ENCODE results near the gene CHCHD2. TPM values are rescaled to one million over a fixed set of nuclear protein-coding genes. Genes with fewer than 3 reads are reported as not detected.
"Not testable (repeated sequence)": the region's sequence is repeated elsewhere in the genome, so short reads cannot be mapped to it uniquely, and the experiment has no call there.

CHCHD2 gene
- total RNA-seq, 1 experiment from 2014 or later: 454 TPM

DNA sequence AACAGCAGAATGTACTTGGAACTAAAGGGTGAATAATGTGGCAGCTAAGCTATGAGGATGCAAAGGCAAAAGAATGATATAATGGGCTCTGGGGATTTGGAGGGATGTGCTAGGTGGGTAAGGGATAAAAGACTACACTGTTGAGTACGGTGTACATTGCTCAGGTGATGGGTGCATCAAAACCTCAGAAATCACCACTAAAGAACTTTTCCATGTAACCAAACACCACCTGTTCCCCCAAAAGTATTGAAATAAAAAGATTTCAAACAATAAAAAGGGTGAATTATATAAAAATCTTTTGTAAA lies 1.6 kb upstream of the CHCHD2 start:
- no TSS peak for BruUV-seq (replicated peaks)
- H3K4me1 Mint-ChIP-seq (ENCODE audit: low read depth, unreplicated experiment): peaks cover 9% of the 10 kb centered on the region
- H3K4me3 Mint-ChIP-seq (ENCODE audit: unreplicated experiment): no peak overlapping the region
- ChIA-PET CTCF (no interaction called here), POLR2A (no interaction called here)
- Histone ChIP-seq H3K4me1 (no peaks in the 10 kb centered on the region), H3K27me3 (replicated peaks; ENCODE audit: control insufficient read depth, insufficient read depth, low read length) (no peaks in the 10 kb centered on the region), H3K9me3 (no peaks in the 10 kb centered on the region), H3K4me3 (ENCODE audit: low read depth, low read length) (no peak overlapping the region), H3K36me3 (ENCODE audit: control insufficient read depth, insufficient read depth, low read length) (peaks cover 3% of the 10 kb centered on the region)
- H3K36me3 Mint-ChIP-seq (ENCODE audit: insufficient read depth, unreplicated experiment): peaks cover 36% of the 10 kb centered on the region
- TF ChIP-seq, protein P1, sequence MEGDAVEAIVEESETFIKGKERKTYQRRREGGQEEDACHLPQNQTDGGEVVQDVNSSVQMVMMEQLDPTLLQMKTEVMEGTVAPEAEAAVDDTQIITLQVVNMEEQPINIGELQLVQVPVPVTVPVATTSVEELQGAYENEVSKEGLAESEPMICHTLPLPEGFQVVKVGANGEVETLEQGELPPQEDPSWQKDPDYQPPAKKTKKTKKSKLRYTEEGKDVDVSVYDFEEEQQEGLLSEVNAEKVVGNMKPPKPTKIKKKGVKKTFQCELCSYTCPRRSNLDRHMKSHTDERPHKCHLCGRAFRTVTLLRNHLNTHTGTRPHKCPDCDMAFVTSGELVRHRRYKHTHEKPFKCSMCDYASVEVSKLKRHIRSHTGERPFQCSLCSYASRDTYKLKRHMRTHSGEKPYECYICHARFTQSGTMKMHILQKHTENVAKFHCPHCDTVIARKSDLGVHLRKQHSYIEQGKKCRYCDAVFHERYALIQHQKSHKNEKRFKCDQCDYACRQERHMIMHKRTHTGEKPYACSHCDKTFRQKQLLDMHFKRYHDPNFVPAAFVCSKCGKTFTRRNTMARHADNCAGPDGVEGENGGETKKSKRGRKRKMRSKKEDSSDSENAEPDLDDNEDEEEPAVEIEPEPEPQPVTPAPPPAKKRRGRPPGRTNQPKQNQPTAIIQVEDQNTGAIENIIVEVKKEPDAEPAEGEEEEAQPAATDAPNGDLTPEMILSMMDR (IDR thresholded peaks at IDR 0.05; ENCODE audit: insufficient read depth in 1 of 2, low read depth in 1 of 2, low read length in 1 of 2, severe bottlenecking in 1 of 2, unreplicated experiment in 1 of 2): no peak
- intact Hi-C loops (cut with micrococcal nuclease; ENCODE audit: unreplicated experiment): no loop called here
- H3K27me3 Mint-ChIP-seq (ENCODE audit: insufficient read depth, unreplicated experiment): no peaks in the 10 kb centered on the region
- H3K27ac Mint-ChIP-seq (ENCODE audit: unreplicated experiment): no peak overlapping the region
- DNase-seq: no peak
- no peaks in the 10 kb centered on the region for H3K9me3 Mint-ChIP-seq (ENCODE audit: unreplicated experiment)

DNA sequence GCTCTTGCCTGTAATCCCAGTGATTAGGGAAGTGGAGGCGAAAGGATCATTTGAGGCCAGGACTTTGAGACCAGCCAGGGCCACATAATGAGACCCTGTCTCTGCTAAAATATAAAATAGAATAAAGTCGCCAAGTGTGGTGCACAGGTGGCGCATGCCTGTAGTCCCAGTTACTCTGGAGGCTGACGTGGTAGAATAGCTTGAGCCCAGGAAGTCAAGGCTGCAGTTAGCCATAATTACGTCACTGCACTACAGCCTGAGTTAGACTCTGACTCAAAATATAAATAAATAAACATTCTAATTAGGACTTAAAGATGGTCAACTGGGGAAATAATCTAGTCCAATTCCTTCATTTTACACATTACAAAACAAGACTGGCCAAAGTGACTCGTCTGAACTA lies 768 bp downstream of the CHCHD2 start:
- ChIA-PET CTCF (interaction anchor here (0.6 to 0.9 kb wide), 2 partner anchors 99 to 141 kb away, joined by 3 to 7 read pairs; partner anchors contain the start of gene NIPSNAP2), POLR2A (interaction anchor here (0.6 to 1.4 kb wide), 4 partner anchors 42 to 141 kb away, joined by 3 to 9 read pairs (median 4); partner anchors contain the start of genes CCT6A and PSPH)
- Histone ChIP-seq H3K4me3 (ENCODE audit: low read depth, low read length) (peak overlapping the region; percentile 81), H3K36me3 (ENCODE audit: control insufficient read depth, insufficient read depth, low read length) (peaks cover 5% of the 10 kb centered on the region), H3K9me3 (no peaks in the 10 kb centered on the region), H3K27me3 (replicated peaks; ENCODE audit: control insufficient read depth, insufficient read depth, low read length) (no peaks in the 10 kb centered on the region), H3K4me1 (no peaks in the 10 kb centered on the region)
- peaks cover 59% of the 10 kb centered on the region for H3K36me3 Mint-ChIP-seq (ENCODE audit: insufficient read depth, unreplicated experiment)
- no peaks in the 10 kb centered on the region for H3K27me3 Mint-ChIP-seq (ENCODE audit: insufficient read depth, unreplicated experiment)
- DNase-seq: peak in 1 of 2 experiments; percentile 35
- no peaks in the 10 kb centered on the region for H3K9me3 Mint-ChIP-seq (ENCODE audit: unreplicated experiment)
- H3K27ac Mint-ChIP-seq (ENCODE audit: unreplicated experiment): peak overlapping the region; percentile 97
- peaks cover 9% of the 10 kb centered on the region for H3K4me1 Mint-ChIP-seq (ENCODE audit: low read depth, unreplicated experiment)
- intact Hi-C loops (cut with micrococcal nuclease; ENCODE audit: unreplicated experiment): no loop called here
- peak overlapping the region; percentile 95 for H3K4me3 Mint-ChIP-seq (ENCODE audit: unreplicated experiment)
- TSS peak; percentile 73 for BruUV-seq (replicated peaks)
- TF ChIP-seq, protein P1 (IDR thresholded peaks at IDR 0.05; ENCODE audit: insufficient read depth in 1 of 2, low read depth in 1 of 2, low read length in 1 of 2, severe bottlenecking in 1 of 2, unreplicated experiment in 1 of 2): no peak

DNA sequence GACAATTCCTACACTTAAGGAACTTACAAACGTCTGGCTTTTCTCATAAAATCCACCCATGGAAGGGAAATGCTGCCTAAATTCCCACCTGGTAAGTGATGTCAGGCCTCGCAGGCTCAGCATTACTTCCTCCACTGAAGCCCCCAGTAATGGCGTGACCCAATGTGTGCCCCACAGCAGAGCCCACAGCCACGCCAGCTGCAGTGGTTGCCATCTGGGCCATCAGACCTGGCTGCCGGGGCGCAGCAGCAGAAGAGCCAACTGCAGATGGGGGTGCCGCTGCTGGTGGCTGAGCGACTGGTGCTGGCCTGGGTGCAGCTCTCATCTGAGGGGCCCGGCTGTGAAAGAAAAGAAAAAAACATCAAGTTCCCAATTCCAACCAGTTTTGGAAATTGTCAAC lies 2.1 kb downstream of the CHCHD2 start:
- intact Hi-C loops (cut with micrococcal nuclease; ENCODE audit: unreplicated experiment); DNase-seq; H3K4me3 Mint-ChIP-seq (ENCODE audit: unreplicated experiment); H3K27me3 ChIP-seq (replicated peaks; ENCODE audit: control insufficient read depth, insufficient read depth, low read length); POLR2A ChIA-PET; H3K4me3 ChIP-seq (ENCODE audit: low read depth, low read length); BruUV-seq (replicated peaks); H3K9me3 ChIP-seq; H3K4me1 Mint-ChIP-seq (ENCODE audit: low read depth, unreplicated experiment); H3K27ac Mint-ChIP-seq (ENCODE audit: unreplicated experiment); H3K9me3 Mint-ChIP-seq (ENCODE audit: unreplicated experiment); H3K36me3 ChIP-seq (ENCODE audit: control insufficient read depth, insufficient read depth, low read length); H3K4me1 ChIP-seq; H3K27me3 Mint-ChIP-seq (ENCODE audit: insufficient read depth, unreplicated experiment); CTCF ChIA-PET: not testable (repeated sequence)
- H3K36me3 Mint-ChIP-seq (ENCODE audit: insufficient read depth, unreplicated experiment): peaks cover 72% of the 10 kb centered on the region

DNA sequence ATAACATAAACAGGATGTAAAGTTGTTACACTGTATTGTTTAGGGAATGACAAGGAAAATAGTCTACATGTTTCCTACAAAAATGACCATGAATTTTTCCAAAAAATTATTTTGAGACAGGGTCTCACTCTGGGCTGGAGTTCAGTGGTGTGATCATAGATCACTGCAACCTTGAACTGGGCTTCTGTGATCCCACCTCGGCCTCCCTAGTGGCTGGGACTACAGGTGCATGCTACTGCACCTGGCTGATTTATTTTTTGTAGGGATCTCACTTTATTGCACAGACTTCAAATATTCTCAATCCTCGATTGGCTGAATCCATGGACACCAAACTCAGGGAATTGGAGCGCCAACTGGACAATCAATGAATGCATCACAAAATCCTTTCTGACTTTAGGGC lies 6.6 kb downstream of the CHCHD2 start:
- no peak for DNase-seq
- no peaks in the 10 kb centered on the region for H3K9me3 ChIP-seq
- Mint-ChIP-seq H3K4me1 (ENCODE audit: low read depth, unreplicated experiment) (no peaks in the 10 kb centered on the region), H3K27ac (ENCODE audit: unreplicated experiment) (no peak overlapping the region), H3K4me3 (ENCODE audit: unreplicated experiment) (no peak overlapping the region), H3K9me3 (ENCODE audit: unreplicated experiment) (no peaks in the 10 kb centered on the region), H3K27me3 (ENCODE audit: insufficient read depth, unreplicated experiment) (no peaks in the 10 kb centered on the region), H3K36me3 (ENCODE audit: insufficient read depth, unreplicated experiment) (peaks cover 58% of the 10 kb centered on the region)
- H3K4me1 ChIP-seq: no peaks in the 10 kb centered on the region
- intact Hi-C loops (cut with micrococcal nuclease; ENCODE audit: unreplicated experiment): no loop called here
- ChIA-PET POLR2A (no interaction called here), CTCF (no interaction called here)
- H3K36me3 ChIP-seq (ENCODE audit: control insufficient read depth, insufficient read depth, low read length): peaks cover 5% of the 10 kb centered on the region
- BruUV-seq (replicated peaks): no TSS peak
- TF ChIP-seq, protein P1 (IDR thresholded peaks at IDR 0.05; ENCODE audit: insufficient read depth in 1 of 2, low read depth in 1 of 2, low read length in 1 of 2, severe bottlenecking in 1 of 2, unreplicated experiment in 1 of 2): no peak
- H3K27me3 ChIP-seq (replicated peaks; ENCODE audit: control insufficient read depth, insufficient read depth, low read length): no peaks in the 10 kb centered on the region
- no peak overlapping the region for H3K4me3 ChIP-seq (ENCODE audit: low read depth, low read length)

DNA sequence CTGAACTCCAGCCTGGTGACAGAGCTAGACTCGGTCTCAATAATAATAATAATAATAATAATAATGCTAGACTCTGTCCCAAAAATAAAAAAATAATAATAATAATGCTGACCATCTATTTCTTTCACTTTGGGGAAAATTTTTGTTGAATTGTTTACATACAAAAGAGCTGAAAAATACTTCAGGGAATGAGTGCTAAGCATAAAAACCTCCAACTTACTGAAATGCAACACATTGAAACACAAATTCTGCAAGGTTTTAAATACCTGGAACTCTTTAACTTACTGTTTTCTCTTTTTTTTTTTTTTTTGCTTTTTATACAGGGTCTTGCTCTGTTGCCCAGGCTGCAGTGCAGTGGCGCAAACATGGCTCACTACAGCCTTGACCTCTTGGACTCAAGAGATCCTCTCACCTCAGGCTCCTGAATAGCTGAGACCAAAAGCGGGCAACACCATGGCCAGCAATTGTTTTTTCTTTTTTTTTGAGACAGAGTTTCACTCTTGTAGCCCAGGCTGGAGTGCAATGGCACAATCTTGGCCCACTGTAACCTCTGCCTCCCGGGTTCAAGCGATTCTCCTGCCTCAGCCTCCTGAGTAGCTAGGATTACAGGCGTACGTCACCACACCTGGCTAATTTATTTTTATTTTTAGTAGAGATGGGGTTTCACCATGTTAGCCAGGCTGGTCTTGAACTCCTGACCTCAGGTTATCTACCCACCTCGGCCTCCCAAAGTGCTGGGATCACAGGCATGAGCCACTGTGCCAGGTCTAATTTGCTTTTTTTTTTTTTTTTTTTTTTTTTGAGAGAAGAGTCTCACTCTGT lies 7.9 kb downstream of the CHCHD2 start:
- H3K27me3 Mint-ChIP-seq (ENCODE audit: insufficient read depth, unreplicated experiment); BruUV-seq (replicated peaks); CTCF ChIA-PET; H3K9me3 Mint-ChIP-seq (ENCODE audit: unreplicated experiment); H3K27ac Mint-ChIP-seq (ENCODE audit: unreplicated experiment); H3K4me1 Mint-ChIP-seq (ENCODE audit: low read depth, unreplicated experiment); intact Hi-C loops (cut with micrococcal nuclease; ENCODE audit: unreplicated experiment); DNase-seq; H3K4me3 ChIP-seq (ENCODE audit: low read depth, low read length); H3K9me3 ChIP-seq; H3K27me3 ChIP-seq (replicated peaks; ENCODE audit: control insufficient read depth, insufficient read depth, low read length); H3K4me1 ChIP-seq; H3K4me3 Mint-ChIP-seq (ENCODE audit: unreplicated experiment); H3K36me3 ChIP-seq (ENCODE audit: control insufficient read depth, insufficient read depth, low read length); POLR2A ChIA-PET: not testable (repeated sequence)
- H3K36me3 Mint-ChIP-seq (ENCODE audit: insufficient read depth, unreplicated experiment): peaks cover 47% of the 10 kb centered on the region
